OCI-LY1 (cell line): Measurements from ENCODE around the gene MSMO1.

Experiments
- EZH2 ChIP-seq: fragments of 200-600 bp; sonication (generic), shearing (Covaris generic); IDR thresholded peaks from 2 replicates; pipeline ENCODE4 v1.8.0; 2017; ENCODE audit warnings: borderline replicate concordance, mixed run types, mild to moderate bottlenecking, antibody characterized with exemption, low read length, moderate library complexity, mixed read lengths
- TF ChIP-seq, protein P1 (sequence below): fragments of 200-600 bp; sonication (generic), shearing (Covaris generic); IDR thresholded peaks from 2 replicates; pipeline ENCODE4 v1.5.1; 2017; ENCODE audit warnings: mild to moderate bottlenecking, antibody characterized with exemption, low read length, moderate library complexity, mixed read lengths

DNA sequence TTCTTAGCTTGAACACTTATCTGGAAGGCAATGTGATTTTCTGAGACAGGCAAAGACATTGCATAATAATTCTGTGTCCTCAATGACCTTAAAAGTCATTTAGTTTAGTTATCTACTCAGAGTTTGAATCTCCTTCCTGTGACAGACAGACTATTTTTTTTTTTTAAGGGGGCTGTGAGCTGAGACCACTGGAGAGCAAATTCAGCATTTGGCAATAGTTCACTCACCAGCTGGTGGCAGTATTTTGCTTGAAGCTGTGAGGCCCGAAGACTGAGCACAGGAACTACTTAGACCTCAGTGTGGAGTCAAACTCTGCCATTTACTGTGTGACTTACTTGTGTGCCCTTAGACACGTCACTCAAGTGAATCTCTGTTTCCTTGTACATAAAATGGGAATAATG is 28.4 kb downstream of the MSMO1 start:
- TF ChIP-seq, protein P1, sequence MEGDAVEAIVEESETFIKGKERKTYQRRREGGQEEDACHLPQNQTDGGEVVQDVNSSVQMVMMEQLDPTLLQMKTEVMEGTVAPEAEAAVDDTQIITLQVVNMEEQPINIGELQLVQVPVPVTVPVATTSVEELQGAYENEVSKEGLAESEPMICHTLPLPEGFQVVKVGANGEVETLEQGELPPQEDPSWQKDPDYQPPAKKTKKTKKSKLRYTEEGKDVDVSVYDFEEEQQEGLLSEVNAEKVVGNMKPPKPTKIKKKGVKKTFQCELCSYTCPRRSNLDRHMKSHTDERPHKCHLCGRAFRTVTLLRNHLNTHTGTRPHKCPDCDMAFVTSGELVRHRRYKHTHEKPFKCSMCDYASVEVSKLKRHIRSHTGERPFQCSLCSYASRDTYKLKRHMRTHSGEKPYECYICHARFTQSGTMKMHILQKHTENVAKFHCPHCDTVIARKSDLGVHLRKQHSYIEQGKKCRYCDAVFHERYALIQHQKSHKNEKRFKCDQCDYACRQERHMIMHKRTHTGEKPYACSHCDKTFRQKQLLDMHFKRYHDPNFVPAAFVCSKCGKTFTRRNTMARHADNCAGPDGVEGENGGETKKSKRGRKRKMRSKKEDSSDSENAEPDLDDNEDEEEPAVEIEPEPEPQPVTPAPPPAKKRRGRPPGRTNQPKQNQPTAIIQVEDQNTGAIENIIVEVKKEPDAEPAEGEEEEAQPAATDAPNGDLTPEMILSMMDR, result peak; percentile 68
- TF ChIP-seq EZH2, result no peak
